ENCODE measurements around the gene C17orf50.

Gene C17orf50

GRCh38 chr17:35760587-35760986 is at the start of gene C17orf50:
TSS of gene C17orf50 (plus strand) at chr17:35760887. CDS start at chr17:35760942, 55 bp downstream.
- H3K4me1 Mint-ChIP-seq (ENCODE audit: low read depth): peaks cover 7% of the 10 kb centered on the region
- H3K4me3 Mint-ChIP-seq: no peak within 1 kb of the TSS
- H3K27ac Mint-ChIP-seq: no peak within 1 kb of the TSS
- H3K36me3 Mint-ChIP-seq (ENCODE audit: low read depth): no peaks in the 10 kb centered on the region
- no peak for DNase-seq (ENCODE audit: low spot score)
- H3K27me3 Mint-ChIP-seq (ENCODE audit: low read depth): peaks cover 6% of the 10 kb centered on the region
- H3K9me3 Mint-ChIP-seq: no peaks in the 10 kb centered on the region

DNA sequence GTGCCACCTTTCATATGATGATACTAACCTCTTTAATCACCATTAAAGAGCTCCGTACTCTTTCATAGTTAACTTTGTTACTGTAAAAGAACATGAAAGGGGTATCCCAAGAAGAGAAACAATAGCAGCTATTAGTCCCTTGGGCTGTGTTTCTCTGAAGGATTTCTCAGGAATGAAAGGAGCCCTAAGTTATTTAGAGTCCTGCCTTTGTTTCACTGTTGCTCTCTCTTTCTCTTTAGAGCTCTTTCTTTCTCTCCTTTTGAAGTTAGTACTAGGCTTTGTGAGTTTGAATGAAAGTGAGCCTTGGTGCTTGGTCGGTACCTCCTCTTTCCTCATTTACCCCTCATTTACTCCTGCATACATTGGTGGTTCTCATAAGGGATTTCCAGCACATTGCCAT is 49.7 kb upstream of the C17orf50 start:
- H3K4me1 Mint-ChIP-seq (ENCODE audit: low read depth): peaks cover 12% of the 10 kb centered on the region
- no peaks in the 10 kb centered on the region for H3K27me3 Mint-ChIP-seq (ENCODE audit: low read depth)
- H3K27ac Mint-ChIP-seq: no peak overlapping the region
- DNase-seq (ENCODE audit: low spot score): no peak
- H3K36me3 Mint-ChIP-seq (ENCODE audit: low read depth): peaks cover 20% of the 10 kb centered on the region
- H3K4me3 Mint-ChIP-seq: no peak overlapping the region
- no peaks in the 10 kb centered on the region for H3K9me3 Mint-ChIP-seq

DNA sequence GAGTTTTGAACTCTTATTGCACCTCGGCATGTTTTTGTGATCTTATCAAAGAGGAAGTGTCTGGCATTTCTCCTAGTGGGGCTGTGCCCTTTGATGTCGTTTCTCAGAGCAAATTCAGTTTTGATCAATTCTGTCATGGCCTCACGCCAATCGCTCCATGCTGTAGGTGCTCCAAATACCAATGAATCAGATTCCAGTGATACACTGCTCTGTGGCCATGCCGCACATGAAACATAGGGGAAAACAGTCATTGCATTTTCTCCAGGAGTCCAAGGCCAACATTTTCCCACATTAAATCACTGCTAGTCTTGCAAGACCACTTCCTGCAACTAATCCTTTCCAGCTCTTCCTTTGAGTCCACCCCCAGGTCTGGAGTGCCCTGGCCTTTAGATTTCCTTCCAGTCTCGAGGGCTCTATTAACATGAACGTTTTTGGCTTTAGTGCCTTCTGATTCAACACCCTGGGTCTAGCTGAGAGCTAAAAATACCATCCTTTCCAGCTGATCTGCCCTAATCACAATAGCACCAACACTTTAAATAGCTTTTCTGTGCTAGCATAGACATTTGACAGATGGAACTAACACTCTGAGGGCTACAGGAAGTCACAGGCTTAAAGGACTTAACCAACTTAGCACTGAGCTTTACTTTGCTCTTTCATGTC is 47.5 kb upstream of the C17orf50 start:
- Mint-ChIP-seq H3K27me3 (ENCODE audit: low read depth) (no peaks in the 10 kb centered on the region), H3K9me3 (no peaks in the 10 kb centered on the region), H3K36me3 (ENCODE audit: low read depth) (peaks cover 27% of the 10 kb centered on the region), H3K4me3 (no peak overlapping the region), H3K4me1 (ENCODE audit: low read depth) (peaks cover 6% of the 10 kb centered on the region), H3K27ac (no peak overlapping the region)
- DNase-seq (ENCODE audit: low spot score): no peak

- Mint-ChIP-seq H3K36me3 (ENCODE audit: low read depth) (peaks cover 32% of the 10 kb centered on the region), H3K4me1 (ENCODE audit: low read depth) (no peaks in the 10 kb centered on the region), H3K27ac (no peak overlapping the region), H3K4me3 (no peak overlapping the region), H3K27me3 (ENCODE audit: low read depth) (no peaks in the 10 kb centered on the region), H3K9me3 (no peaks in the 10 kb centered on the region)
- no peak for DNase-seq (ENCODE audit: low spot score)
Measured at GRCh38 chr17:35714988-35715387, 45.7 kb upstream of the C17orf50 start.

DNA sequence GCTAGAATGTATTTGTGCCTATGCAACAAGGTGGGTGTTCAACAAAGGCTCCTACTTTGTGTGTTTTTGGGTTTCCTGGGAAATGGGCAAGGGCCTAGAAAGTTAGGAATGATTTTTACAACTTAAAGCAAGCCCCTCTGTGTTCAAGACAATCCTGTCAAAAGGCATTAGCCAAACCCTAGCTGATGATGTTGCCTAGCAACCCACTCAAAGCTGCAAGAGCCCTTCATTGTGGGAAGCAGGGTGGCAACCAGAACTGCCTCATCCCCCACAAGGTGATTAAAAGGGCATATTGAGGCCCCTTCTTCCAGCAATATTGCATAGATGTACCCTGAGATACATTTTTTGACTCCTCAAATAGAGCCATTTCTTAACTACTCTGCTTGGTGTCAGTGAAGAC is 45.3 kb upstream of the C17orf50 start:
- H3K36me3 Mint-ChIP-seq (ENCODE audit: low read depth): peaks cover 31% of the 10 kb centered on the region
- no peak for DNase-seq (ENCODE audit: low spot score)
- H3K27me3 Mint-ChIP-seq (ENCODE audit: low read depth): no peaks in the 10 kb centered on the region
- H3K4me1 Mint-ChIP-seq (ENCODE audit: low read depth): no peaks in the 10 kb centered on the region
- H3K9me3 Mint-ChIP-seq: no peaks in the 10 kb centered on the region
- no peak overlapping the region for H3K27ac Mint-ChIP-seq
- H3K4me3 Mint-ChIP-seq: no peak overlapping the region

DNA sequence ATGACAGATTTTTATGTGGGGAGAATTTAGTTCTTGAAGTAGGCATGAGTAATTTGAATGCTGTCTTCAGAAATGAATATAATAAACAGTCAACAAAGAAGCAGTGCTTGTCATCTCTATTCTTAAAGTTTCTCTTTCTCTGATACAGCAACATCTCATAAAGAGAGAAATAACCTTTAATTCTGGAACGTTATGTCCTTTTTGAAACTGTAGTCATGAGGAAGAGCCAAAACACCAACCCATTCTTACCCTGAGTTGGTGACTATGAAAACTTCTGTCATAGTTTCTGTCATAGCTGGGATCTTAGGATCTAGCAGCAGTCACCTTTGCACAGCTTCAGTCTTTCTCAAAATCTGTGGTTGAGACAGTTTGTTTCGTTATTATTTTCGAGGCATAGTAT is 44.5 kb upstream of the C17orf50 start:
- Mint-ChIP-seq H3K36me3 (ENCODE audit: low read depth) (peaks cover 29% of the 10 kb centered on the region), H3K4me1 (ENCODE audit: low read depth) (no peaks in the 10 kb centered on the region), H3K9me3 (no peaks in the 10 kb centered on the region), H3K27me3 (ENCODE audit: low read depth) (no peaks in the 10 kb centered on the region), H3K4me3 (no peak overlapping the region), H3K27ac (no peak overlapping the region)
- DNase-seq (ENCODE audit: low spot score): no peak

DNA sequence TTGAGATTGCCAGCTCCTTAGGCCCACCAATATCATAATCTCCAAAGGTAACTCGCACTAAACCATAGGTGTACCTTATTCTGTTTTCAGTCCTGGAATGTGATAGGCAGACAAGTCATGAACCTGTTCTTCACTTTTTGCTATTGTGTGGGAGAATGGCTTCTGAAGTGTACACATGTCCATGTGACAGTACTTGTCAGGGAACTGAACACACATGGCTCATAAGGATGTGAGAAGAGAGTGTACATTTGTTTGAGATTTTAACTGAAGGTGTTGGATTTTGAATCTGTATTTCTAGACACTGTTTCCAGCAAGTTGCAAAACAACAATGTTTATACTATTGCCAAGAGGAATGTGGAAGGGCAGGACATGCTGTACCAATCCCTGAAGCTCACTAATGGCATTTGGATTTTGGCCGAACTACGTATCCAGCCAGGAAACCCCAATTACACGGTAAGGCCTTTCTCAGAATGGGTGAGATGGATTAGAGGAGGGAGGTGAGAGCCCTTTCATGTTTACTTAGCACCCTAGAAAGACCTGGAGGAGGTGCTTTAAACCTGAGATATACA is 43.7 kb upstream of the C17orf50 start:
- DNase-seq (ENCODE audit: low spot score): no peak
- H3K27ac Mint-ChIP-seq: no peak overlapping the region
- no peaks in the 10 kb centered on the region for H3K4me1 Mint-ChIP-seq (ENCODE audit: low read depth)
- no peak overlapping the region for H3K4me3 Mint-ChIP-seq
- no peaks in the 10 kb centered on the region for H3K9me3 Mint-ChIP-seq
- peaks cover 27% of the 10 kb centered on the region for H3K36me3 Mint-ChIP-seq (ENCODE audit: low read depth)
- no peaks in the 10 kb centered on the region for H3K27me3 Mint-ChIP-seq (ENCODE audit: low read depth)

- Mint-ChIP-seq H3K27ac (no peak overlapping the region), H3K4me1 (ENCODE audit: low read depth) (no peaks in the 10 kb centered on the region), H3K4me3 (no peak overlapping the region), H3K27me3 (ENCODE audit: low read depth) (no peaks in the 10 kb centered on the region), H3K9me3 (no peaks in the 10 kb centered on the region), H3K36me3 (ENCODE audit: low read depth) (peaks cover 29% of the 10 kb centered on the region)
- DNase-seq (ENCODE audit: low spot score): no peak
Measured at GRCh38 chr17:35717475-35717874, 43.2 kb upstream of the C17orf50 start.

DNA sequence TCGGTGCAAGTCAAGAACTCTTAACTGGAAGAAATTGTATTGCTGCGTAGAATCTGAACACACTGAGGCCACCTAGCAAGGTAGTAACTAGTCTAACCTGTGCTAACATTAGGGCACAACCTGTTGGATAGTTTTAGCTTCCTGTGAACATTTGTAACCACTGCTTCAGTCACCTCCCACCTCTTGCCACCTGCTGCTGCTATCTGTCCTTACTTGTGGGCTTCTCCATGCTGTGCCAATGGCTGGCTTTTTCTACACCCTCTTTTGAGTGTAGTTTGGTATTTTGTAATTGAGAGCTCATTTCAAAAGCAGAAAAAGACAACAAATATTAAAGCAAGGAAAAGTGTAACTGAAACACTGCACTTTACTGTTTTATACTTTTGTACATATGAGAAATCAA is 37.0 kb upstream of the C17orf50 start:
- H3K36me3 Mint-ChIP-seq (ENCODE audit: low read depth): peaks cover 42% of the 10 kb centered on the region
- H3K9me3 Mint-ChIP-seq: no peaks in the 10 kb centered on the region
- DNase-seq (ENCODE audit: low spot score): no peak
- H3K4me1 Mint-ChIP-seq (ENCODE audit: low read depth): no peaks in the 10 kb centered on the region
- H3K27ac Mint-ChIP-seq: no peak overlapping the region
- H3K27me3 Mint-ChIP-seq (ENCODE audit: low read depth): no peaks in the 10 kb centered on the region
- no peak overlapping the region for H3K4me3 Mint-ChIP-seq

GRCh38 chr17:35725058-35725457 is 35.6 kb upstream of the C17orf50 start:
- Mint-ChIP-seq H3K9me3 (no peaks in the 10 kb centered on the region), H3K4me3 (no peak overlapping the region), H3K27me3 (ENCODE audit: low read depth) (no peaks in the 10 kb centered on the region), H3K4me1 (ENCODE audit: low read depth) (no peaks in the 10 kb centered on the region), H3K27ac (no peak overlapping the region), H3K36me3 (ENCODE audit: low read depth) (peaks cover 37% of the 10 kb centered on the region)
- DNase-seq (ENCODE audit: low spot score): no peak

DNA sequence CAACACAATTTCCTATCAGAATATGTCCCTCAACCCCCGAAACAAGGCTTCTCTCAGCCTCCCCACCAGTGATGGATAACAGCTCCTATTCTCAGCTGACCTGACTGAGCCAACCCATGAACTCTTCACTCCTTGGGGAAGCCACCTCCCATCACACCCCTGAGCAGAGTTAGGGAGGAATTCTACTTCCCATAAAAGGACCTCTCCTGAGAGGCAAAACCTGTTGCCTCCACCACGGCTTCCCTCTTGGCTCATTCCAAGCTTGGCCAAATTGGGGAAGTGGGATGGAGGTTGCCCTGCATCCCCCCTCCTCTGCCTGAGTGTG is 34.9 kb upstream of the C17orf50 start:
- no peak for DNase-seq (ENCODE audit: low spot score)
- Mint-ChIP-seq H3K27ac (no peak overlapping the region), H3K4me1 (ENCODE audit: low read depth) (peaks cover 4% of the 10 kb centered on the region), H3K4me3 (no peak overlapping the region), H3K27me3 (ENCODE audit: low read depth) (peaks cover 4% of the 10 kb centered on the region), H3K36me3 (ENCODE audit: low read depth) (peaks cover 38% of the 10 kb centered on the region), H3K9me3 (no peaks in the 10 kb centered on the region)

- no peak for DNase-seq (ENCODE audit: low spot score)
Measured at GRCh38 chr17:35726127-35726952, 34.3 kb upstream of the C17orf50 start.

DNA sequence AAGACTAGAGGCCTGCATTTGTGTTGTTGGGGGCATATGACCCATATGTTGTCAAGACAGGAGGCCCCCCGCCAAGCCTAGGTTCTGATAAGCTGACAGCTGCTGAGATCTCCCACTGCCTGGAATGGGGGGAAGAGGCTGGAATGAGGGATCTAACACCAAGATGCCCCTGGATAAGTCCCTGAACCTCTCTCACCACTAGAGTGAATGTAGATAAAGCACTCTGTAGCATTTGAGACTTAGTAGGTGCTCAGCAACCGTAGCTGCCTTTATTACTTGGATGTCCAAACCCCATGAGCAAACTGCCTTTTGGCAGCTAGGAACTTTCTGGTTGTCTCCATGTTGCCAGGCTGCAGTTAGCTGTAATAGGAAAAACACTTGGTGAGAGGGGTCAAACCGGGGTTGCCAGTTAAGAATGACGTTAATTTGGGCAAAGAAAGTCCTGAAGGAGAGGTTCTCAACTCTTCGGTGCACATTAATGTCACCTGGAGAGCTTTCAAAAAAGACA is 33.7 kb upstream of the C17orf50 start:
- peaks cover 40% of the 10 kb centered on the region for H3K36me3 Mint-ChIP-seq (ENCODE audit: low read depth)
- H3K27me3 Mint-ChIP-seq (ENCODE audit: low read depth): peaks cover 10% of the 10 kb centered on the region
- H3K4me3 Mint-ChIP-seq: no peak overlapping the region
- H3K27ac Mint-ChIP-seq: no peak overlapping the region
- H3K9me3 Mint-ChIP-seq: no peaks in the 10 kb centered on the region
- no peak for DNase-seq (ENCODE audit: low spot score)
- peaks cover 9% of the 10 kb centered on the region for H3K4me1 Mint-ChIP-seq (ENCODE audit: low read depth)

More at GRCh38 chr17:35726127-35726952, 34.3 kb upstream of the C17orf50 start:
- no peak overlapping the region for H3K27ac Mint-ChIP-seq
- peaks cover 9% of the 10 kb centered on the region for H3K27me3 Mint-ChIP-seq (ENCODE audit: low read depth)
- peaks cover 9% of the 10 kb centered on the region for H3K4me1 Mint-ChIP-seq (ENCODE audit: low read depth)
- no peak overlapping the region for H3K4me3 Mint-ChIP-seq
- H3K9me3 Mint-ChIP-seq: no peaks in the 10 kb centered on the region
- peaks cover 40% of the 10 kb centered on the region for H3K36me3 Mint-ChIP-seq (ENCODE audit: low read depth)

DNA sequence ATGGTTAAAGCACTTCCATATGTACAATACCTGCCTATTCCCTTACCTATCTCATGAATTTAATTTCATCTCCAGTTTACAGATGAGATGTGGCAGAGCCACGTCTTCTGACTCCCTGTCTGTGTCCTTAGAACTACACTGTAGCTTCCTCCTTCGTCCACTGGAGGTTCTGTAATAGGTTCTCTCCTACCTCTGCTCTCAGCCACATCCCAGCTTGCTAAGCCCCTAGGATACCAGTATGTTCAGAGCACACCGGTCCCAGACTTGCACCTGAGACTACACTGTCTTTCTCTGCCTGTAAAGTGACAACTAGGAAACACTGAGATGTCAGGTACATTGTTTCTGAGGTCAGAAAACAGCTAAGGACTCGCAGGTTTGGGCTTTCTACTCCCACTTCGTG is 33.1 kb upstream of the C17orf50 start:
- Mint-ChIP-seq H3K4me1 (ENCODE audit: low read depth) (peaks cover 9% of the 10 kb centered on the region), H3K27ac (no peak overlapping the region), H3K9me3 (no peaks in the 10 kb centered on the region), H3K4me3 (no peak overlapping the region), H3K27me3 (ENCODE audit: low read depth) (peaks cover 15% of the 10 kb centered on the region), H3K36me3 (ENCODE audit: low read depth) (peaks cover 38% of the 10 kb centered on the region)
- no peak for DNase-seq (ENCODE audit: low spot score)
